ENCODE results near the gene CR1. TPM values are rescaled to one million over a fixed set of nuclear protein-coding genes. Genes with fewer than 3 reads are reported as not detected.
"Not testable (repeated sequence)": the region's sequence is repeated elsewhere in the genome, so short reads cannot be mapped to it uniquely, and the experiment has no call there.

The CR1 gene
- total RNA-seq, 2 donors from 2014 or later, result 0.02 to 0.08 TPM

GRCh38 chr1:207495281-207495680, 676 bp upstream of the CR1 start:
- not testable (repeated sequence) for H3K36me3 Mint-ChIP-seq; ATAC-seq; H3K27ac Mint-ChIP-seq; DNase-seq (ENCODE audit: low spot score in 2 of 2); H3K9me3 Mint-ChIP-seq

GRCh38 chr1:207497941-207498340, 2.0 kb downstream of the CR1 start:
- H3K27ac Mint-ChIP-seq, result no peak overlapping the region
- DNase-seq (ENCODE audit: low spot score in 2 of 2) (no peak), ATAC-seq (no peak)
- peaks cover 0 to 5% of the 10 kb centered on the region in 2 donors for H3K36me3 Mint-ChIP-seq
- H3K9me3 Mint-ChIP-seq, result no peaks in the 10 kb centered on the region

DNA sequence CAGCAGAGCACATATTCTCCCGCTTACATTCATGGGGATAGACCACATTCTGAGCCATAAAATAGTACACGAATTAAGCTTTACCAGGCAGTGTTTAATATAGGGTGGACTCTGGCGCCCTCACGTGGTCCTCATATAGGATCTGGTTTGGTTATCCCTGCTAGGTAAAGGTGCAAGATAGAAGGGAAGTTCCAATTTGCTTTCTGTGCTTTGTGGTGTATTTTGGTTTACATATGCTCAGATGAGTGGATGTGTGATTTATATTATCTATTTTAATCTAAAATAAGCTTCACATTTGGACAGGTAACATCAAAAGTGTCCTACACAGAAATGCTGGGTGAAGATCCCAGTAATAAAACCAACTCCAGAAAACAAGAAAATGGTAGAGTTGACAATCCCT, 3.6 kb downstream of the CR1 start:
- no peak overlapping the region for H3K27ac Mint-ChIP-seq
- DNase-seq (ENCODE audit: low spot score in 2 of 2), result peak in 1 of 2 donors; percentile 51
- H3K9me3 Mint-ChIP-seq, result no peaks in the 10 kb centered on the region
- peak; percentile 62 to 64 for ATAC-seq
- peaks cover 0 to 5% of the 10 kb centered on the region in 2 donors for H3K36me3 Mint-ChIP-seq

DNA sequence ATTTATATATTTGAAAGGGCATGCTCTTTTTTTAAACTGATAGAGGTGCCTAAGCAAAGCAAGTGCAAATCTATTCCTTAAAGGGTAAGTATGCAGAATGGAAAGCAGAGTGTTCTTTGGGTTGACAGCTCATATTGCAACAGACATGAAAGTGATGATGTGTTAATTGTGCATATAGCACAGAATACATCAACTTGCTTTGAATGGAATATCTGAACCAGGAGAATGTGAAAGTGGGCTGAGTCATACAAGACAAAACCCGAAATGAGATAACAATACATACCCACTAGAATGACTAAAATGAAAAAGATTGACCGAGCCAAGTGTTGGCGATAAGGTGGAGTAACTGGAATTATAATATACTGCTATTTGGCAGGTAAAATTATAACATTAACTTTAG, 4.3 kb downstream of the CR1 start:
- no peak overlapping the region for H3K27ac Mint-ChIP-seq
- H3K9me3 Mint-ChIP-seq, result no peaks in the 10 kb centered on the region
- peaks cover 0 to 5% of the 10 kb centered on the region in 2 donors for H3K36me3 Mint-ChIP-seq
- DNase-seq (ENCODE audit: low spot score in 2 of 2) (no peak), ATAC-seq (peak; percentile 92 to 93)

- no peak for DNase-seq (ENCODE audit: low spot score in 2 of 2)
- no peak for ATAC-seq
Measured at GRCh38 chr1:207501071-207501470, 5.1 kb downstream of the CR1 start.

DNA sequence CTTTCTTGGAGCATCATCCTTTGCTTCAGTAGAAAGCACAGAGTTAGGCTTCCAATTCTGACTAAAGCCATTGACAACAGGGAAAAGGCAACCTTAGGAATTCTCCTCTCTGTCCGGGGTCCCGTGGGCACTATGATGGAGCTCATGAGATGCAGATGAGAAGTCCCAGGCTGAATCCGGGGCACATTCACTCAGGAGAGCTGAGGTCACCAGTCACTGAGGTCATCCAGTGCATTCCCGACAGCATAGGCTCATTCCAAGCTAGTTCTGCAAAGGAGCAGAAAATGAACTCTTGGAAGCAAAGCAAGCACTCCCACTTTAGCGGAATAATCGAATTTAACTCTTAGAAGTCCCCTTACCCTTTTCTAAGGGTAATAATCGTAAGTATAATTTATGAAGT, 6.8 kb downstream of the CR1 start:
- H3K9me3 Mint-ChIP-seq, result no peaks in the 10 kb centered on the region
- DNase-seq (ENCODE audit: low spot score in 2 of 2) (no peak), ATAC-seq (no peak)
- H3K27ac Mint-ChIP-seq, result no peak overlapping the region
- no peaks in the 10 kb centered on the region for H3K36me3 Mint-ChIP-seq

More at GRCh38 chr1:207501071-207501470, 5.1 kb downstream of the CR1 start:
- Mint-ChIP-seq H3K36me3 (no peaks in the 10 kb centered on the region), H3K9me3 (no peaks in the 10 kb centered on the region), H3K27ac (no peak overlapping the region)

DNA sequence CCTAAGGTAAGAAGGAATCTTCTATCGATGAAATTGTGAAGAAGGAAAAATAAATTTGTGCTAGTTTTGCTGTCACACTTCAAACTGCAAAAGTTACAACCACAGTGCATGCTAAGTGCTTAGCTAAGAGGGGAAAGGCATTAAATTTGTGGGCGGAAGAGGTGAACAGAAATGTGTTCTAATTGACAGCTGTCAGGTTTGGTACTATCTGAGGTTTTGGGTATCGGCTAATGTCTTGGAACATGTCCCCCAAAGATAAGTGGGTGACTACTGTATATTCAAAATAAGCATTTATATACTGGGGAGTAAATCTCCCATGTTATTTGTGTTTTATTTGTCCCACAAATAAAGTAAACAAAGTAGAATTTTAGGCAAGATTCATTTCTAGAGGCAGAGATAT, 8.0 kb downstream of the CR1 start:
- Mint-ChIP-seq H3K9me3 (no peaks in the 10 kb centered on the region), H3K36me3 (no peaks in the 10 kb centered on the region), H3K27ac (no peak overlapping the region)
- DNase-seq (ENCODE audit: low spot score in 2 of 2) (no peak), ATAC-seq (no peak)

- Mint-ChIP-seq H3K9me3 (no peaks in the 10 kb centered on the region), H3K27ac (no peak overlapping the region), H3K36me3 (no peaks in the 10 kb centered on the region)
- DNase-seq (ENCODE audit: low spot score in 2 of 2) (no peak), ATAC-seq (no peak)
Measured at GRCh38 chr1:207504438-207504837, 8.5 kb downstream of the CR1 start.

GRCh38 chr1:207510444-207510843, 14.5 kb downstream of the CR1 start:
- Mint-ChIP-seq H3K36me3 (no peaks in the 10 kb centered on the region), H3K9me3 (no peaks in the 10 kb centered on the region), H3K27ac (no peak overlapping the region)
- no peak for DNase-seq (ENCODE audit: low spot score in 2 of 2)
- ATAC-seq, result no peak

DNA sequence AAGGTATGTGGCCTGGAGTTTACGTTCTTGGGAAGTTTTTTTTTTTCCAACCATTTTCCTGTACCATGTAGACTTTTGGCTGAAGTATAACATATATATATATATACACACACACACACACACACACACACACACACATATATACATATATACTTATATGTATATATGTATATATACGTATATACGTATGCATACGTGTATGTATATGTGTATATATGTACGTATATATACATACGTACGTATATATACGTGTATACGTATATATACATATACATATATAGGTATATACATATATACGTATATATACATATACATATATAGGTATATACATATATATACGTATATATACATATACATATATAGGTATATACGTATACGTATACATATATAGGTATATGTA, 18.9 kb downstream of the CR1 start:
- Mint-ChIP-seq H3K36me3 (no peaks in the 10 kb centered on the region), H3K27ac (no peak overlapping the region), H3K9me3 (no peaks in the 10 kb centered on the region)
- DNase-seq (ENCODE audit: low spot score in 2 of 2), result no peak
- no peak for ATAC-seq

DNA sequence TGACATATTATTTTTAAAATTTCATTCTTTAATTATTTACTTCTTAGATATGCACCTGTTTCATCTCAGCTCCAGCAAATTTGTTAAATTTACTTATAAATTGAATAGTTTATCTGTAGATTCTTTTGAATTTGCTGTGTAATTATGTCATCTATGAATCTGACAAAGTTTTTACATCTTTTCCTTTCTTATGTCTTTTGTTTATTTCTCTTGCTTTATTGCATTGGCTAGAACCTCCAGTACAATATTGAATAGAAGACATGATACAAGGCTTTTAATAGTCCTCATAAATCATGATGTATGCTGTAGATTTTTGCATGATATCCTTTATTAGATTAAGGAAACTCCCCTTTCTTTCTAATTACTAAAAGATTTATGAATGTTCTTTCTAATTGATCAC, 20.8 kb downstream of the CR1 start:
- no peaks in the 10 kb centered on the region for H3K9me3 Mint-ChIP-seq
- DNase-seq (ENCODE audit: low spot score in 2 of 2) (no peak), ATAC-seq (no peak)
- no peaks in the 10 kb centered on the region for H3K36me3 Mint-ChIP-seq
- no peak overlapping the region for H3K27ac Mint-ChIP-seq

GRCh38 chr1:207518608-207519236, 22.8 kb downstream of the CR1 start:
- Mint-ChIP-seq H3K9me3 (no peaks in the 10 kb centered on the region), H3K27ac (no peak overlapping the region), H3K36me3 (no peaks in the 10 kb centered on the region)
- ATAC-seq (no peak), DNase-seq (ENCODE audit: low spot score in 2 of 2) (no peak)

DNA sequence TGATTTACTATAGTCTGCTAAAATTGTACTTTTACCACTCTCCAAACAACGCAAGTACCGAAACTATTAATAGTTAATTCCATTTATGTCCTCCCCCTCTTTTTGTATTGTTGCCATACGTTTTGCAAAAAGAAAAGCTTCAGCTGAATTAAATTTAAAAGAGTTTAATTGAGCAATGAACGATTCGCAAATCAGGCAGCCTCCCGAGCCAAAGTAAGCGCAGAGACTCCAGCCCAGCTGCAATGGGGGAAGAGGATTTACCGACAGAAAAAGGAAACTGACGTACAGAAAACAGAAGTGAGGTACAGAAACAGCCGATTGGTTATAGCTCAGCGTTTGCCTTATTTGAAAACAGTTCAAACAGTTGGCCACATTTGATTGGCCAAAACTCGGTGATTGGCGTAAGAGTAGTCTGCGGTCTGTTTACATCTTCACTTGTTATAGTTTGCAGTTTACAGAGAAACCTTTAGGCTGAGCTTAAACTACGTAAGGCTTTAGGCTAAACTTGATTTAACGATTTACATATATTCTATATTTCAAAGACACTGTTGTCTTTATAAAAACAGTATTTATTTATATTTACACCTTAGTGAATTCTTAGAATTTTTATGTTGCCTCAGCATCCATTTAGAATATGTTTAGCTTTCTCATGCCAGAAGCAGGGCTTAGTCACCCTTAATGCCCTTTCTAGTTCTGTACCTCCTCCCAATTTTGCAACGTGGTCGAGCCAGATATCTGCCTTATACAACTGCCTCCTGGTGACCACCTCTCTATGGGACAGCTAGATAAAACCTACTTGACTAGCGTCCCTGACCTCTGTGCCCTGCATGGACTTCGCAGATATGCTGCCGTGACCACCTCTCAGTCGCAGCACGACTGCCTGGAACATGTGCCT, 23.8 kb downstream of the CR1 start:
- no peak for ATAC-seq
- H3K27ac Mint-ChIP-seq, result no peak overlapping the region
- DNase-seq (ENCODE audit: low spot score in 2 of 2), result no peak
- no peaks in the 10 kb centered on the region for H3K36me3 Mint-ChIP-seq
- H3K9me3 Mint-ChIP-seq, result no peaks in the 10 kb centered on the region

DNA sequence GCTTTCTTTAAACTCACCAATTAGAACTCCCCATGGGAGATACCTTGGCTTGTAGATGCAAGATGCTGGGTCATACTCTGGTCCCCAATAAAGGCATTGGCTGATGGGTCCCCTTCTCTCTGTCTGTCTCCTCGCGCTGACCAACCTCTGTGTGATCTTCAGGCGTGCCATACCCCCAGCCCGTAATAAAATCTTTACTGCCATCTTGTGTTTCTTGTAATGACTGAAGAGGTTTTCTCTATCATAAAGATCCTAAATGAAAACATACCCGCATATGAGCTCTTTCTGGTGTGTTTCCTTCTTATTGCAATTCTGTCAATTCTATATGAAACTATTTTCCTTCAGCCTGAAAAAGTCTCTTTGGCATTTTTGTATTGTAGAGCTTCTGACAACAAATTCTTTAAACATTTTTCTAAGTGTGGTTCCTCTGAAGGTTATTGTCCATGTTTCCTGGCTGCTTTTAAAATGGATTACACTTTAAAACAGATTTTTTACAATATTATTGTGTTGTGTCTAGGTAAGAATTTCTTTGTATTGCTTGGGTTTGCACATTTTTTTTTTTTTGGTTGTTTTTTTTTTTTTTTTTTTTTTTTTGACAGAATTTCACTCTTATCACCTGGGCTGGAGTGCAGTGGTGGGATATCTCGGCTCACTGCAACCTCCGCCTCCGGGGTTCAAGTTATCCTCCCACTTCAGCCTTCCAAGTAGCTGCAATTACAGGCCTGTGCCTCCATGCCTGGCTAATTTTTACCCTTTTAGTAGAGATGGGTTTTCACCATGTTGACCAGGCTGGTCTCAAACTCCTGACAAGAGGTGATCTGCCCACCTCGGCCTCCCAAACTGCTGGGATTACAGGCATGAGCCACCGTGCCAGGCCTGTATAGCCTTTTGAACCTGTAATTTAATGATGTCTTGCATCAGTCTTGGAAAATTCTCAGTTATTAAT, 24.7 kb downstream of the CR1 start:
- H3K9me3 Mint-ChIP-seq; H3K27ac Mint-ChIP-seq; H3K36me3 Mint-ChIP-seq; ATAC-seq; DNase-seq (ENCODE audit: low spot score in 2 of 2): not testable (repeated sequence)

- H3K27ac Mint-ChIP-seq; DNase-seq (ENCODE audit: low spot score in 2 of 2); ATAC-seq; H3K9me3 Mint-ChIP-seq; H3K36me3 Mint-ChIP-seq: not testable (repeated sequence)
Measured at GRCh38 chr1:207525239-207525638, 29.3 kb downstream of the CR1 start.

DNA sequence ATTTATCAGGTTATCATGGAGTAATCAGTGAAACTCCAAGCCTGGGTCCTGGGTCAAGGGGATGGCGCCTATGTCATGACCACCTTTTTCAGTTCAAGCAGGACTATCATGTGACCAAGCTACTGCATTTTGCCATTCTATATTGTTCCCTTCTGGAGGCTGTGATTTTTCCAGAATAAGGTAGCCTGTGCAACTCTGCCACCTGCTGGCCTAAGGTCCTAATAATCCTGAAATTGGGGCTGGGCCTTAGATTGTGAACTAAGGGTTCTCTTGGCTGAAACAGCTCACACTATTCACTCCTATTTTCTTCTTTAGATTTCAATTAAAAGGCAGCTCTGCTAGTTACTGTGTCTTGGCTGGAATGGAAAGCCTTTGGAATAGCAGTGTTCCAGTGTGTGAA, 32.4 kb downstream of the CR1 start:
- DNase-seq (ENCODE audit: low spot score in 2 of 2); H3K36me3 Mint-ChIP-seq; ATAC-seq; H3K27ac Mint-ChIP-seq; H3K9me3 Mint-ChIP-seq: not testable (repeated sequence)

GRCh38 chr1:207536263-207536662, 40.3 kb downstream of the CR1 start:
- not testable (repeated sequence) for H3K36me3 Mint-ChIP-seq; H3K27ac Mint-ChIP-seq; H3K9me3 Mint-ChIP-seq; DNase-seq (ENCODE audit: low spot score in 2 of 2)
- peak; percentile 56 to 62 for ATAC-seq

Measured in activated naive CD4-positive, alpha-beta T cell treated with anti-CD3 and anti-CD28 coated beads, Interleukin-2, amount 50 U/mL, for 72 hours (primary cell).